ENCODE data around the gene PYDC1.

DNA sequence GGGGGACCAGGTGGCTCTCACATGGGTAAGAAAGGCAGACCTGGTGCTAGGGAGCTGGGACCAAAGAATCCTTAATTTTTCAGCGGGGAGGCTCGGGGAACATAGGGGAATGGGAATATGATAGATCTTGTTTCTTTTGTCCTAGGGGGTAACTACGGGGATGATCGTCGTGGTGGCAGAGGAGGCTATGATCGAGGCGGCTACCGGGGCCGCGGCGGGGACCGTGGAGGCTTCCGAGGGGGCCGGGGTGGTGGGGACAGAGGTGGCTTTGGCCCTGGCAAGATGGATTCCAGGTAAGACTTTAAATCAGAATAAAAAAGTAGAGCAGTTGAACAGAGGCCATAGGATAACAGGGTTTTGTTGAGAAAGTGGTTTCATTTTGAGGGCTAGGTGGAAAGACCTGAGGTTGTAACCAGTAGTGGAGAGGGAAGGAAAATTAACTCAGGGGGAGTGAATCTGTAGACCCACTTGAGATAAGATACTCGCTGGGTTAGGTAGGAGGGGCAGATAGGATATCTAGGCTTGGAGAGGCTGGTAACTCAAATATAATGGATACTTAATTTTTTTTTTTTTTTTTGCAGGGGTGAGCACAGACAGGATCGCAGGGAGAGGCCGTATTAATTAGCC, 26.0 kb downstream of the PYDC1 start:
- no peak; the same call in 1 of the 2 replicates for TF ChIP-seq POLR2AphosphoS5 (IDR thresholded peaks at IDR 0.05; ENCODE audit: low read depth, low read length)
- TF ChIP-seq TAF1 (IDR thresholded peaks at IDR 0.05; ENCODE audit: borderline replicate concordance, insufficient read depth, low read length): no peak

Data from PFSK-1 (cell line).